NCI-H524 treated with DMSO at 0.1 percent for 48 hours (cell line): Measurements from ENCODE around the gene POU6F2.
"Not testable (repeated sequence)": the region's sequence is repeated elsewhere in the genome, so short reads cannot be mapped to it uniquely, and the experiment has no call there.

Experiments
- DNase-seq: peaks from one replicate; lab custom pipeline; 2025; lab: John Stamatoyannopoulos, UW

Gene POU6F2

GRCh38 chr7:39356172-39356925 is 378.6 kb downstream of the POU6F2 start:
- DNase-seq: no peak

GRCh38 chr7:39357648-39358047 is 379.9 kb downstream of the POU6F2 start:
- no peak for DNase-seq

- DNase-seq: no peak
These were observed 382.3 kb downstream of the POU6F2 start for GRCh38 chr7:39360038-39360437.

GRCh38 chr7:39360766-39361165 is 383.1 kb downstream of the POU6F2 start:
- DNase-seq: no peak

GRCh38 chr7:39365751-39366295 is 388.1 kb downstream of the POU6F2 start:
- DNase-seq: no peak

GRCh38 chr7:39367451-39367850 is 389.7 kb downstream of the POU6F2 start:
- DNase-seq: no peak

- no peak for DNase-seq
These were observed 390.2 kb downstream of the POU6F2 start for GRCh38 chr7:39367943-39368342.

GRCh38 chr7:39372383-39372782 is 394.7 kb downstream of the POU6F2 start:
- no peak for DNase-seq

GRCh38 chr7:39374436-39375040 is 396.8 kb downstream of the POU6F2 start:
- DNase-seq: no peak

- no peak for DNase-seq
These were observed 397.6 kb downstream of the POU6F2 start for GRCh38 chr7:39375047-39375873.

GRCh38 chr7:39375874-39376190 is 398.1 kb downstream of the POU6F2 start:
- DNase-seq: no peak

GRCh38 chr7:39376881-39377280 is 399.2 kb downstream of the POU6F2 start:
- not testable (repeated sequence) for DNase-seq

GRCh38 chr7:39379416-39379815 is 401.7 kb downstream of the POU6F2 start:
- DNase-seq: no peak

- DNase-seq: no peak
These were observed 405.4 kb downstream of the POU6F2 start for GRCh38 chr7:39383136-39383535.

GRCh38 chr7:39384386-39384785 is 406.7 kb downstream of the POU6F2 start:
- no peak for DNase-seq

- no peak for DNase-seq
These were observed 409.0 kb downstream of the POU6F2 start for GRCh38 chr7:39386718-39387117.

- no peak for DNase-seq
These were observed 414.4 kb downstream of the POU6F2 start for GRCh38 chr7:39392151-39392550.

GRCh38 chr7:39394105-39394680 is 416.5 kb downstream of the POU6F2 start:
- DNase-seq: no peak

GRCh38 chr7:39399458-39399857 is 421.7 kb downstream of the POU6F2 start:
- no peak for DNase-seq

- no peak for DNase-seq
These were observed 422.3 kb downstream of the POU6F2 start for GRCh38 chr7:39399986-39400385.

GRCh38 chr7:39400836-39401235 is 423.1 kb downstream of the POU6F2 start:
- DNase-seq: no peak

GRCh38 chr7:39402034-39402433 is 424.3 kb downstream of the POU6F2 start:
- DNase-seq: no peak
